ENCODE measurements around the gene LGALS14.
"Not testable (repeated sequence)": the region's sequence is repeated elsewhere in the genome, so short reads cannot be mapped to it uniquely, and the experiment has no call there.

LGALS14 gene

GRCh38 chr19:39704181-39705044, at the start of gene LGALS14:
LGALS14 (plus strand) TSS chr19:39704481; CDS start chr19:39704529, 48 bp downstream.
- no peak for DNase-seq

DNA sequence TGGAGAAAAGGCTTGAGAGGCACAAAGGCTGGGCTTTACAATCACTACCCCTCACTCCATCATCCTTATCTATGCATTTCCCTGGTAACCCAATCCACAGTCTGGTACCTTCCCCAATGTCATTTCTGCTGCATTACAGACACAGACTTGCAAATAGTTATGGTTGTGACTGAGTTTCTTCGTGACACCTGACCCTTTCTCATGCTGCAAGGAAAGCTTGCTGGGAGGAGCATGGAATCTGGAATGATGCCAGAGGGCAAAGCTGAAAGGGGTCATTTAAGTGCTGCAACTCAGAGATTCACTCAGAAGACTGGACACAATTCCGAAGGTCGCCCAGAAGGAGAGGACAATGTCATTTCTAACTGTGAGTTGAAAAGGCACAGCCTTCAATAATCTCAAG, 48.7 kb upstream of the LGALS14 start, which contains the start of gene LGALS16:
TSS of gene LGALS16 (plus strand) at position 301 of the 400 bp plus-strand sequence. CDS start at position 350, 49 bp downstream.
- no peak for DNase-seq

GRCh38 chr19:39659791-39660190, 44.5 kb upstream of the LGALS14 start:
- DNase-seq, result no peak

- no peak for DNase-seq
These were observed 43.6 kb upstream of the LGALS14 start for GRCh38 chr19:39660661-39661060.

GRCh38 chr19:39661565-39661964, 42.7 kb upstream of the LGALS14 start:
- no peak for DNase-seq

GRCh38 chr19:39669860-39670259, 34.4 kb upstream of the LGALS14 start:
- not testable (repeated sequence) for DNase-seq

DNA sequence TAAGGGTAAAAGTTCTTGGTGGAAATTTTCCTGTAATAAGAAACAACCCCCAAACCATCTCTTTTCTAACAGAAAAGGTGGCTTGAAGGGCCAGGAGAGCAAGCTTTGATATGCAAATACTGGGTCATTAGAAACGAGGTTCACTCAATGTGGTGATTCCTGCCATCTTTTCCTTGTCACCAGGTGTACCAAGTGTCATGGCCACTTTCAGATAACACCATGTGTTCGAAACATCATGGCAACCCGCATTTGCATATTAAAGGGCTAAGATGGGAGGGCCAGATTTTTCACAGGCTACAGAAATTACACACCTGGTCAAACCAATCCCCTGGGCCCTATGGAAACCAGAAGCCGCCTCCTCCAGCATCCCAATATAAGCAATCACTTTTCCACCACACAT, 33.3 kb upstream of the LGALS14 start:
- no peak for DNase-seq

GRCh38 chr19:39671739-39672363, 32.4 kb upstream of the LGALS14 start:
- DNase-seq, result peak; percentile 73

- no peak for DNase-seq
These were observed 31.8 kb upstream of the LGALS14 start for GRCh38 chr19:39672473-39672872.

DNA sequence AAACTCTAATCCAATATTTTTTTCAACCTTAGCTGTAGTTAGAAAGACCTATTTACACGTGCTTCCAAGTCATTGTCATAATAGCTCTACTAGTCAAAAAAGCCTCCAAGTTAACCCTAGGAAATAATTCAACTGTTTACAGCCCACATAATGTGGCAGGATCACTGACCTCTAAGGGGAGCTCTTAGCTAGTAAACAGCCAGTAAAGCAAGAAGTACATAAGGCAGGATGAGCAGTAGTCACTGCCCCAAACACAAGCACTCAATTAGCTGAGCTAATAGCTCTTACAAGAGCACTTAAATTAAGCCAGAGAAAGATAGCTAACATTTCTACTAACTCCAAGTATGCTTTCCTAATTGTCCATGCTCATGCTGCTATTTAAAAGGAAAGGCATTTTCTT, 30.4 kb upstream of the LGALS14 start:
- peak; percentile 11 for DNase-seq

DNA sequence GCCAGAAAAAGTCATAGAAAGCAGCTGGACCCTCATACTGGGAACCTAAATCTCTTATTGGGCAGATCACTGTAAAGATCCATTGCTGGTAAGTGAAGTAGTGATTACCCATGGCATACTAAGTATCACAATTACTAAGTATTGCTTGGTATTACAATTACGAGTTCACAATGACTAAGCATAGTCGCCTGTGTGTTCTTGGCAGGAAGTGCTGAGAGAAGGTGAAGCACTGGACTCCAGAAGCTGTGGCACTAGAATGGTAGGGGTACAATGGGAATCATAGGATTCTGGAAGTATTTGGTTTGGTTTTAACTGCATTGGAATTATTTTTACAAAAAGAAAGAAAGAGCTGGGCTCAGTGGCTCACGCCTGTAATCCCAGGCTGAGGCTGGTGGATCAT, 28.3 kb upstream of the LGALS14 start:
- no peak for DNase-seq

GRCh38 chr19:39677961-39678889, 26.1 kb upstream of the LGALS14 start:
- no peak for DNase-seq

DNA sequence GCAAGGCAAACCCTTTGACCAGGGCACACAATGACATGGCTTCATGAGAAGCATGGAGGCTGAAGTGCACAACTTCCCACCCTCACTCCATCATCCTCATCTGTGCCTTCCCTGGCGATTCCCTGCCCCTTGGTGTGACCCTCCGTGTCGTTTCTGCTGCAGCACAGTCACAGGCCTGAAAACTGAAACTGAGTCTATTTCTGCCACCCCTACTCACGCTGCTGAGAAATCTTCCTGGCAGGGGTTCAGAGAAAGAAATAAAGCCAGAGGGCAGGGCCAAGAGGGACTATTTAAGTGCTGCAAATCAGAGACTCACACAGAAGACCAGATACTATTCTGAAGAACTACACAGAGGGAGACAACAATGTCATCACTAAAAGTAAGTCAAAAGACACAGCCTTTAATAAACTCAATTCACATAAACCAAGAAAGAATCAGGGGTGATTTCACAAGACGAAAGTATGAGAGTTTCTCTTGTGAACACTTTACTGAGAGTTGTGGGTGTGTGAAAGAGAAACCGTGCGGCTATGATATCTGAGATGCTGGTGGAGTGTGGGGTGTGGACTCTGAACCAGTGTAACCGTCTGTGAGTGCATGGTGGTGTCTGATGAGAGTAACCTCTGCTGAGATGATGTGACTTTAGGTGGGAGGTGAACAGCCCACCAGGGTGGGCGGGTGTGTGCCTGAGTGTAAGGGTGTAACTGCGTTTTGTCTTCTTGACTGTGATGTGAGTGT, 25.1 kb upstream of the LGALS14 start:
- DNase-seq, result peak; percentile 28

GRCh38 chr19:39679791-39680168, 24.5 kb upstream of the LGALS14 start:
- no peak for DNase-seq

- no peak for DNase-seq
These were observed 23.7 kb upstream of the LGALS14 start for GRCh38 chr19:39680593-39680992.

DNA sequence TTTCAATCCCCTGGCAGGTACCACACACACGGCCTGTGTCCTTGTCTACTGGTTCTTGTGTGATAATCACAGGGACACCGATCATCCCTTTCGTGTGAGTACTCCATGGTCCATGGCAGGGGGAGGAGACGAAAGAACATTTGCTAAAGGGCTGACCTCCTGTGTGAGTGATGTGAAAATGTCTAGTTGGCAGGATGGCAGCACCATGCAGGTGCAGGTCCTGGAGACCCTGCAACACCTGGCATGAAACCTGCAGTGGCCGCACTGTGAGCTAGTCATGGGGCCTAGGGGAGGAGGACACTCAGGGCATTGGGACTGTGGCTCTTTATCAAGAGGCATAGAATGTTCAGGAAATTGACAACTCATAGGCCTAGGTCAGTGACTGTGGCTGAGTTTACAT, 22.9 kb upstream of the LGALS14 start:
- no peak for DNase-seq

- DNase-seq, result no peak
These were observed 20.0 kb upstream of the LGALS14 start for GRCh38 chr19:39684267-39684666.

DNA sequence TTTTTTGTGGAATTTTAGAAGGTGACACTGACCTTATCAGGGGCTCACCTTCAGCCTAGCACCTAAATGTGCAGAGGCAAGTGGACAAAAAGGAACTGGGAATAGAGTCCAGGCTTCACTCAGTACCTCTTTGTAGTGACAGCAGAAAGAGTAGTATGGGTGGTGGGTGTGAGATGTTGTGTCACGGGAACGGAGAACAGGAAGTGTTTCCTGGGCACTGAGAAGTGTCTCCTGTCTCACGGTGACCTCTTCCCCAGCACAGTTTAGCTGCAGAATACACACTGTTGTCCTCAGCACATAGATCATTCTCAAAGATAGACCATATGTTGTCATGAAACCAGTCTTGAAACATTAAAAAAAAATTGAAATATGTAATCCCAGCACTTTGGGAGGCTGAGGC, 17.5 kb upstream of the LGALS14 start:
- DNase-seq, result no peak

GRCh38 chr19:39688637-39689036, 15.6 kb upstream of the LGALS14 start:
- not testable (repeated sequence) for DNase-seq

- no peak for DNase-seq
These were observed 12.1 kb upstream of the LGALS14 start for GRCh38 chr19:39692166-39692565.

GRCh38 chr19:39692822-39693221, 11.5 kb upstream of the LGALS14 start:
- no peak for DNase-seq

- no peak for DNase-seq
These were observed 8.5 kb upstream of the LGALS14 start for GRCh38 chr19:39695759-39696158.
